ENCODE results near the gene CCN5.
"Not testable (repeated sequence)": the region's sequence is repeated elsewhere in the genome, so short reads cannot be mapped to it uniquely, and the experiment has no call there.

Gene CCN5

GRCh38 chr20:44759595-44759994 is 44.4 kb downstream of the CCN5 start:
- DNase-seq (ENCODE audit: low read depth), result no peak

DNA sequence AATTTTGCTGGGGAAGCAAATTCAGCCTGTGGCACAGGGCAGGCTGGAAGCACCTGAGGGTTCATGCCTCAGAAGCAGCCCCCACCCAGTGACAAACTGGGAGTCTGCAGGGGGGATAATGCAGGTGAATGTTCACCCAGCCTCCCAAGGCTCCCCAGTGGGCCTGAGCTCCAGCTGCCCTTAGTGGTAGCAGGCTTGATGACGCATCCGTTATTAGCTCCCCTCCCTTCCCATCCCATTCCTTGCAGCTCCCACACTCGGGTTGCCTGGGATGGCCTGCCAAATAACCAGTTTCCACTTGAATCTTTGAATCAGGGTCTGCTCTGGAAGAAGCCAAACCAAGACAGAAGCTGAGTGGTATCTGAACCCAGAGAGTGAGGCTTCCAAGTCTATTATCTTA is 46.3 kb downstream of the CCN5 start:
- DNase-seq (ENCODE audit: low read depth), result no peak

GRCh38 chr20:44762466-44763140 is 47.4 kb downstream of the CCN5 start:
- no peak for DNase-seq (ENCODE audit: low read depth)

DNA sequence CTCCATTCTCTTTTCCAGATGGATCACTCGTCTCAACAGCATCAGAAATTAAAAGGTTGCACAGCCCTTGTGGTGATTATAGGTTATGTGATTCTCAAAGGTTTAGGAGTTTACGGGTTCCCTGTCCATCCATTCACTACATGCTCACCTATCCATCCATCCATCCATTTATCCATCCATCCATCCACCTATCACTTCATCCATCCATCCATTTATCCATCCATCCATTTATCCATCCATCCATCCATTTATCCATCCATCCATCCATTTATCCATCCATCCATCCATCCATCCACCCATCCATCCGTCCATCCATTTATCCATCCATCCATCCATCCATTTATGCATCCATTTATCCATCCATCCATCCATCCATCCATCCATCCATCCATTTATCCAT is 48.6 kb downstream of the CCN5 start:
- DNase-seq (ENCODE audit: low read depth), result not testable (repeated sequence)

DNA sequence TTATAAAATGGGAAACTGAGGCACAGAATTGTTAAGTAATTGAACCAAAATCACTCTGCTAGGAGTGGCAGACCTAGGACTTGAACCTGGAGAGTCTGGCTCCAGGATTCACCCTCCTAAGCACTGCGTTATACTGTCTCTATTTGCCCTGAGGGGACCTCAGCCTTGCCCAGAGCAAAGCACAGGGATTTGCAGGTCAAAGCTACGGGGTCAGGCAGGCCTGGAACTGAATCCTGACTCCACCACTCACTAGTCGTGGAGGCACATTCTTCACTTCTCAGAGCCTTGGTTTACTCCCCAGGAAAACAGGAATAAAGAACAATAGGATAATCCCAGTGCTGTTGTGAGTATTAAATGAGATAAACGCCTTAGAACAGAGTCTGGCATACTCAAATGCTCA is 49.9 kb downstream of the CCN5 start:
- no peak for DNase-seq (ENCODE audit: low read depth)

DNA sequence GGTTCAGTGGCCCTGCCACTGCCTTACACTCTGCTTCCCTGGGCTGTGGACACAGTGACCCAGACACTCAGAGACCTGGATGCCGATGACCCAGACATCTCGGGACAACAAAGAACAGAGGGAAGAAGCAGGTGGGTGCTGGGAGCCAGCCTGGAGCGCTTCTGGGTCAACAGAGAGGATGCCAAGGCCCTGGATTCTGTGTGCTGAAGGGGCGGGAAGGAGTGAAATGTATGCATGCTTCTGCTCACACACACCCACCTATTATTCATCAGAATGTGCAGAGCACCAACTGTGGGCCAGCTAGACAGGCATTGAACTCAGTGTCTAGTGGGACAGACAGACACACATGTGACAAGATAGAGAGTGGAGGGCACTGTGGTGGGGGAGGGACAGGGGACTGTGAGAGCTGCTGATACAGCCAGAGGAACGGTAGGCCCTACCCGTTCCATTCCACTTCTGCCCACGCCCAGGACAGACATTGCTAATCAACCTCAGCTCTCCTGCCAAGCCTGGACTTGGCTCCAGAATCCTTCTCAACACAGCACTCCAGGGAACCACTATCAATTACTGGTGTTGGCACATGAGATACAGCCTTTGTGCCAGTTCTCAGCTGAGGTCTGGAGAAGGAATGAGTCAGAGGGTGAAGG is 50.7 kb downstream of the CCN5 start:
- DNase-seq (ENCODE audit: low read depth), result no peak

GRCh38 chr20:44768256-44768655 is 53.1 kb downstream of the CCN5 start:
- no peak for DNase-seq (ENCODE audit: low read depth)

DNA sequence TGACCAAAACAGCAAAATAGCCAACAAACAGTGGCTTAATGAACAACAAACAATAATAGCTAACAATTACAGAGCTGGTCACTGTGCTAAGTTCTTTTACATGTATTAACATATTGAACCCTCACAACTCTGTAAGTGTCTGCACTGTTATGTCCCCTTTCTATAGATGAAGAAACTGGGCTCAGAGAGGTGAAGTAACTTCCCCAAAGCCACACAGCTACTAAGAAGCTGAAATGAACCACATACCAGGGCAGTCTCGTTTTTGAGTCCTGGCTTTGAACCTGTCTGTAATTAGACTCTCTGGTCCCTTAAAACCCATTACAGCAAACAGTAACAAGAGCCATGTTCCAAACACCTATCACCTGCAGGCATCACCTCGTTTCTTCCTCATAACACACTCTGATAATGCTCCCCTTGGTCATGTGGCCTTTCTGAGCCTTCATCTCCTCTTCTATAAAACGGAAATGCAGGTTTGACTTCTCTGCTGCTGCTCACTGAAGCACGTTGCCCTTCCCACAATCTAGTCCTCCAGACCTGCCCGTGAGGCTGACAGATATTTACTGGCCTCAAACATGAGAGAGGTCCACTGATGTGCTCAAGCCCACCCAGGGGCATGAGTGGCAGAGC is 53.8 kb downstream of the CCN5 start:
- DNase-seq (ENCODE audit: low read depth), result no peak

GRCh38 chr20:44769481-44769863 is 54.3 kb downstream of the CCN5 start:
- DNase-seq (ENCODE audit: low read depth), result no peak

DNA sequence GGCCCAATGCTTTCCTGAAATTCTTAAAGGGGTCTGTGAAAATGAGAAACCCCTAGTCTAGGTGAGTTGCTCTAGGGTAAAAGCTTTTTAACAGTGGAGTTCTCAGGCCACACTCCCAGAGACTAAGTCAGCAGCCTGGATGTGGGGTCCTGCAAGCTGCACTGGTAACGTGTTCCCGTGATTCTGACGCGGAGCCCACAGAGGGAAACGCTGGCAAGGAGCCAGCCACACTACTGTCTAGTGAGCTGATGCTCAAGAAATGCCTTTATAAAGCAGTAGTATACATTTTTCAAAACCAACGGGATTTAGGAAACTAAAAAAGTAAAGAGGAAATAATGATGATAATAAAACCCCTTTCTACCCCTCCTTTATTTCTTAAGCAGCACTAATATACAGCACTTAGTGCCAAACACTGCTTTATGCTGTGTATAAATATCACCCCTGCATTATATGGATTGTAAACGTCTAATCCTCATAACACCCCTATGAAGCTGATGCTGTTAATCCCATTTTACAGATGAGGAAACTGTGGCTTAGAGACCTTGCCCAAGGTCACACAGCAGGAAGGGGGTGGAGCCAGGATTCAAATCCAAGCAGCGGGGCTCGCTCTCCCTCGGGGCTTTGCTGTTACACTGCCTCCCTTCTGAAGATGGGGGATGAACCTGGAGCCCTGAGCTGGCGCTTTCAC is 55.5 kb downstream of the CCN5 start:
- no peak for DNase-seq (ENCODE audit: low read depth)

- DNase-seq (ENCODE audit: low read depth), result no peak
Observed at GRCh38 chr20:44771172-44771535, 56.0 kb downstream of the CCN5 start.

DNA sequence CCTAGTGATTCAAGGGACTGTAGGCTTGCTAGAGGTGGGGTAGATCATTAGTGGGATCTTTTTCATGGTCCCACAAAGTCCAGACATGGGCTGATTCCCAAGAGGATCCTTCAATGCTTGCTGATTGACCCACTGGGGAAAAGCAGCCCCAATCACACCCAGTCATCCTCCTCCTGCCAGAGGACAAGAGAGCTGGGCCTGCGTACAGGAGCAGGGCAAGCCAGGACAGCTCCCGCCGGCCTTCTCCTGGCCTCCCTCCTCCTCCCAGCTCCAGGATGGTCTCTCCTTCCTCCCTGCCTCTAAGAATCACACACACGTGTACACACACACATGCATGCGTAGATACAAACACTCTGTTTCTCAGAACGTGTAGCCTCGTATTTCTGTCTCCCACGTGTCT is 57.5 kb downstream of the CCN5 start:
- no peak for DNase-seq (ENCODE audit: low read depth)

GRCh38 chr20:44773070-44773829 is 58.1 kb downstream of the CCN5 start:
- DNase-seq (ENCODE audit: low read depth), result no peak

DNA sequence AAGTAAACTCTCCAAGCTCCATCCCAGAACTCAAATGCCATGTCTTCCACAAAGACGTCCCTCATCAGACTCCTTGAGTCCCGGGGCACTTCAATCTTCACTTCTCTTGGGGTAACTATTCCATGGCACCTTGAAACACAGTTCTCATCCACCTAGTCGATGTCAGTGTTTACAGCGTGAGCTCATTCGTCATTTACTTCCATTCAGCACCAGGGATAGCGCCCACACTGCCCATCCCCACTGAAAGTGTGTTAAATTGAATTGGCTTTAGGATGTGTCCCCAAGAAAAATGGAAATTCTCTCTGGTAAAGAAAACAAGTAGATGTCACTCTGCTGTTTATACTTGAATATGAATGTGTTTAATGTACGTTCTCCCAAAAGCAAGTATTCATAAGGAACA is 61.8 kb downstream of the CCN5 start:
- no peak for DNase-seq (ENCODE audit: low read depth)

Data from stimulated activated CD4-positive, alpha-beta T cell treated with anti-CD3 and anti-CD28 coated beads, Interleukin-2, amount 100 ng/mL, for 4 hours (primary cell).